HG02943 (cell line): ENCODE measurements around the gene GALNT10.
"Not testable (repeated sequence)": the region's sequence is repeated elsewhere in the genome, so short reads cannot be mapped to it uniquely, and the experiment has no call there.

Experiments used
- ATAC-seq: cut with Tn5 transposase; IDR thresholded peaks from one replicate; pipeline ENCODE4 v1.9.1; 2021; ENCODE audit warnings: mild to moderate bottlenecking, low read depth, moderate library complexity; ENCODE audit not compliant: unreplicated experiment

Gene GALNT10

GRCh38 chr5:154345255-154345952 lies 154.9 kb downstream of the GALNT10 start:
- ATAC-seq: peak; percentile 69

GRCh38 chr5:154346427-154346826 lies 155.9 kb downstream of the GALNT10 start:
- no peak for ATAC-seq

GRCh38 chr5:154349626-154350264 lies 159.2 kb downstream of the GALNT10 start:
- no peak for ATAC-seq

GRCh38 chr5:154351141-154351540 lies 160.6 kb downstream of the GALNT10 start:
- ATAC-seq: no peak

GRCh38 chr5:154351566-154351965 lies 161.0 kb downstream of the GALNT10 start:
- ATAC-seq: no peak

GRCh38 chr5:154352960-154353548 lies 162.5 kb downstream of the GALNT10 start:
- no peak for ATAC-seq

GRCh38 chr5:154355129-154355611 lies 164.6 kb downstream of the GALNT10 start:
- no peak for ATAC-seq

- no peak for ATAC-seq
These were observed 165.6 kb downstream of the GALNT10 start for GRCh38 chr5:154356020-154356655.

- ATAC-seq: no peak
These were observed 166.4 kb downstream of the GALNT10 start for GRCh38 chr5:154356958-154357357.

GRCh38 chr5:154358516-154359220 lies 168.1 kb downstream of the GALNT10 start:
- no peak for ATAC-seq

GRCh38 chr5:154359221-154359573 lies 168.7 kb downstream of the GALNT10 start:
- no peak for ATAC-seq

GRCh38 chr5:154360241-154360640 lies 169.7 kb downstream of the GALNT10 start:
- not testable (repeated sequence) for ATAC-seq

GRCh38 chr5:154363411-154363810 lies 172.9 kb downstream of the GALNT10 start:
- no peak for ATAC-seq

GRCh38 chr5:154364771-154365170 lies 174.2 kb downstream of the GALNT10 start:
- no peak for ATAC-seq

- ATAC-seq: no peak
These were observed 175.3 kb downstream of the GALNT10 start for GRCh38 chr5:154365823-154366222.

- no peak for ATAC-seq
These were observed 175.8 kb downstream of the GALNT10 start for GRCh38 chr5:154366353-154366752.

- no peak for ATAC-seq
These were observed 176.6 kb downstream of the GALNT10 start for GRCh38 chr5:154367101-154367500.

GRCh38 chr5:154368041-154368800 lies 177.7 kb downstream of the GALNT10 start:
- no peak for ATAC-seq

GRCh38 chr5:154369682-154370081 lies 179.1 kb downstream of the GALNT10 start:
- ATAC-seq: no peak

- ATAC-seq: no peak
These were observed 179.6 kb downstream of the GALNT10 start for GRCh38 chr5:154370119-154370518.
